Activated CD4-positive, alpha-beta T cell treated with anti-CD3 and anti-CD28 coated beads for 36 hours (primary cell): ENCODE results near the gene PROB1. TPM values are rescaled to one million over a fixed set of nuclear protein-coding genes. Genes with fewer than 3 reads are reported as not detected.
"Not testable (repeated sequence)": the region's sequence is repeated elsewhere in the genome, so short reads cannot be mapped to it uniquely, and the experiment has no call there.

Experiments used
- ATAC-seq: fragments of 200-7000 bp; cut with Tn5 transposase; one replicate; pipeline ENCODE4 v1.10.0; 2021; ENCODE audit warnings: mild to moderate bottlenecking, moderate library complexity
- CTCF ChIA-PET: fragments of 350-600 bp; sonication (Branson Sonifier 250); formaldehyde crosslinking; loops from one replicate; lab custom pipeline; 2021; ENCODE audit warnings: antibody characterized with exemption; lab: Charles Lee
- POLR2A ChIA-PET: fragments of 350-600 bp; sonication (Branson Sonifier 250); formaldehyde crosslinking; loops from one replicate; lab custom pipeline; 2021; ENCODE audit warnings: antibody characterized with exemption, inconsistent platforms; lab: Charles Lee
- DNase-seq: peaks from one replicate; pipeline ENCODE4 v3.0.0-alpha.2; 2020
- H3K27ac Mint-ChIP-seq: one replicate; pipeline ENCODE4 v1.8.0; 2021; ENCODE audit warnings: mixed read lengths
- H3K27me3 Mint-ChIP-seq: one replicate; pipeline ENCODE4 v1.8.0; 2021; ENCODE audit warnings: mixed read lengths
- H3K36me3 Mint-ChIP-seq: one replicate; pipeline ENCODE4 v1.8.0; 2021; ENCODE audit warnings: low read depth, mixed read lengths
- H3K4me1 Mint-ChIP-seq: one replicate; pipeline ENCODE4 v1.8.0; 2021; ENCODE audit warnings: mixed read lengths
- H3K4me3 Mint-ChIP-seq: one replicate; pipeline ENCODE4 v1.8.0; 2021; ENCODE audit warnings: mild to moderate bottlenecking, moderate library complexity, mixed read lengths
- H3K9me3 Mint-ChIP-seq: one replicate; pipeline ENCODE4 v1.8.0; 2021; ENCODE audit warnings: low read depth, mixed read lengths
- intact Hi-C, 2 experiments: fragments of 100-400 bp; cut with DNase I in 1 of 2; cut with micrococcal nuclease in 1 of 2; formaldehyde crosslinking; loops; one replicate each; pipeline versions ENCODE4 v1.14.2 to v1.15.1; 2022 to 2024; cut with DNase I, micrococcal nuclease
- total RNA-seq, 2 experiments: library from RNA; stranded (reverse); gene quantifications; one replicate each; pipeline ENCODE4 v1.2.3, GENCODE V29; 2021

Gene PROB1
- total RNA-seq, 2 experiments from 2014 or later = 3.2 TPM

- intact Hi-C loops, DNase-seq, H3K27me3 Mint-ChIP-seq, H3K27ac Mint-ChIP-seq, ATAC-seq, POLR2A ChIA-PET, H3K9me3 Mint-ChIP-seq, H3K36me3 Mint-ChIP-seq, H3K4me3 Mint-ChIP-seq: not testable (repeated sequence)
- peaks cover 55% of the 10 kb centered on the region for H3K4me1 Mint-ChIP-seq
- CTCF ChIA-PET = interaction anchor here (1.2 to 1.7 kb wide), 2 partner anchors 17 to 73 kb away, joined by 3 read pairs; partner anchors contain the start of gene SPATA24
These were observed 7.9 kb downstream of the PROB1 start for GRCh38 chr5:139386956-139387355.

GRCh38 chr5:139386050-139386438 lies 8.9 kb downstream of the PROB1 start:
- Mint-ChIP-seq H3K9me3 (no peaks in the 10 kb centered on the region), H3K4me1 (peaks cover 46% of the 10 kb centered on the region), H3K4me3 (no peak overlapping the region), H3K27ac (no peak overlapping the region), H3K27me3 (no peaks in the 10 kb centered on the region), H3K36me3 (no peaks in the 10 kb centered on the region)
- ChIA-PET CTCF (interaction anchor here (1.2 kb wide), 1 partner anchor 72 kb away, joined by 3 read pairs; no protein-coding TSS in a partner anchor), POLR2A (interaction anchor here (1.4 kb wide), 1 partner anchor 12 kb away, joined by 3 read pairs; no protein-coding TSS in a partner anchor)
- DNase-seq (no peak), ATAC-seq (no peak)
- intact Hi-C loops = no loop called here

- ChIA-PET POLR2A (interaction anchor here (0.6 to 1.4 kb wide), 2 partner anchors 11 to 38 kb away, joined by 3 to 5 read pairs; no protein-coding TSS in a partner anchor), CTCF (interaction anchor here (0.7 to 1.2 kb wide), 2 partner anchors 71 to 401 kb away, joined by 3 to 4 read pairs; no protein-coding TSS in a partner anchor)
- ATAC-seq (peak; percentile 11), DNase-seq (peak; percentile 46)
- no peaks in the 10 kb centered on the region for H3K27me3 Mint-ChIP-seq
- H3K27ac Mint-ChIP-seq = peak overlapping the region; percentile 82
- intact Hi-C loops = no loop called here
- H3K36me3 Mint-ChIP-seq = no peaks in the 10 kb centered on the region
- peaks cover 40% of the 10 kb centered on the region for H3K4me1 Mint-ChIP-seq
- H3K9me3 Mint-ChIP-seq = no peaks in the 10 kb centered on the region
- H3K4me3 Mint-ChIP-seq = peak overlapping the region; percentile 61
These were observed 9.5 kb downstream of the PROB1 start for GRCh38 chr5:139385061-139386049.

GRCh38 chr5:139384591-139385051 lies 10.3 kb downstream of the PROB1 start:
- no peak for ATAC-seq
- POLR2A ChIA-PET = interaction anchor here (1.4 kb wide), 1 partner anchor 11 kb away, joined by 3 read pairs; no protein-coding TSS in a partner anchor
- H3K27me3 Mint-ChIP-seq = no peaks in the 10 kb centered on the region
- intact Hi-C loops = no loop called here
- H3K4me1 Mint-ChIP-seq = peaks cover 32% of the 10 kb centered on the region
- no peaks in the 10 kb centered on the region for H3K9me3 Mint-ChIP-seq
- no peak for DNase-seq
- H3K36me3 Mint-ChIP-seq = no peaks in the 10 kb centered on the region
- H3K4me3 Mint-ChIP-seq = peak overlapping the region; percentile 61
- peak overlapping the region; percentile 58 for H3K27ac Mint-ChIP-seq
- CTCF ChIA-PET = interaction anchor here (0.7 kb wide), 1 partner anchor 402 kb away, joined by 4 read pairs; no protein-coding TSS in a partner anchor

GRCh38 chr5:139383993-139384590 lies 10.8 kb downstream of the PROB1 start:
- no peak for DNase-seq
- ChIA-PET CTCF (no interaction called here), POLR2A (no interaction called here)
- intact Hi-C loops = no loop called here
- ATAC-seq = no peak
- no peak overlapping the region for H3K4me3 Mint-ChIP-seq
- H3K4me1 Mint-ChIP-seq = peaks cover 27% of the 10 kb centered on the region
- H3K27ac Mint-ChIP-seq = peak overlapping the region; percentile 58
- H3K27me3 Mint-ChIP-seq = no peaks in the 10 kb centered on the region
- H3K9me3 Mint-ChIP-seq = no peaks in the 10 kb centered on the region
- no peaks in the 10 kb centered on the region for H3K36me3 Mint-ChIP-seq

GRCh38 chr5:139383275-139383992 lies 11.5 kb downstream of the PROB1 start, which contains the start of gene SLC23A1:
TSS of gene SLC23A1 (minus strand) at chr5:139383297. CDS start at chr5:139383253, 44 bp downstream.
- intact Hi-C loops = no loop called here
- H3K36me3 Mint-ChIP-seq = no peaks in the 10 kb centered on the region
- POLR2A ChIA-PET = no interaction called here
- no peak within 1 kb of the TSS for H3K4me3 Mint-ChIP-seq
- no peaks in the 10 kb centered on the region for H3K9me3 Mint-ChIP-seq
- H3K4me1 Mint-ChIP-seq = peaks cover 23% of the 10 kb centered on the region
- ATAC-seq = no peak
- no peak for DNase-seq
- H3K27me3 Mint-ChIP-seq = no peaks in the 10 kb centered on the region
- CTCF ChIA-PET = no interaction called here
- H3K27ac Mint-ChIP-seq = no peak within 1 kb of the TSS

- intact Hi-C loops = no loop called here
- no peak overlapping the region for H3K27ac Mint-ChIP-seq
- ATAC-seq (no peak), DNase-seq (no peak)
- no peaks in the 10 kb centered on the region for H3K36me3 Mint-ChIP-seq
- no peaks in the 10 kb centered on the region for H3K9me3 Mint-ChIP-seq
- ChIA-PET POLR2A (no interaction called here), CTCF (no interaction called here)
- no peak overlapping the region for H3K4me3 Mint-ChIP-seq
- peaks cover 23% of the 10 kb centered on the region for H3K4me1 Mint-ChIP-seq
- H3K27me3 Mint-ChIP-seq = no peaks in the 10 kb centered on the region
These were observed 12.1 kb downstream of the PROB1 start for GRCh38 chr5:139382807-139383206.

- intact Hi-C loops = no loop called here
- DNase-seq (no peak), ATAC-seq (no peak)
- ChIA-PET POLR2A (no interaction called here), CTCF (interaction anchor here (0.8 kb wide), 1 partner anchor 115 kb away, joined by 5 read pairs; no protein-coding TSS in a partner anchor)
- peaks cover 2% of the 10 kb centered on the region for H3K36me3 Mint-ChIP-seq
- no peaks in the 10 kb centered on the region for H3K9me3 Mint-ChIP-seq
- peaks cover 23% of the 10 kb centered on the region for H3K4me1 Mint-ChIP-seq
- no peak overlapping the region for H3K4me3 Mint-ChIP-seq
- no peaks in the 10 kb centered on the region for H3K27me3 Mint-ChIP-seq
- no peak overlapping the region for H3K27ac Mint-ChIP-seq
These were observed 12.8 kb downstream of the PROB1 start for GRCh38 chr5:139381837-139382761.

GRCh38 chr5:139379626-139380449 lies 15.1 kb downstream of the PROB1 start:
- no peak overlapping the region for H3K4me3 Mint-ChIP-seq
- H3K27ac Mint-ChIP-seq = no peak overlapping the region
- H3K27me3 Mint-ChIP-seq = no peaks in the 10 kb centered on the region
- peaks cover 7% of the 10 kb centered on the region for H3K4me1 Mint-ChIP-seq
- ChIA-PET POLR2A (interaction anchor here (0.6 kb wide), 1 partner anchor 35 kb away, joined by 3 read pairs; no protein-coding TSS in a partner anchor), CTCF (no interaction called here)
- H3K36me3 Mint-ChIP-seq = peaks cover 2% of the 10 kb centered on the region
- ATAC-seq = no peak
- no peak for DNase-seq
- no peaks in the 10 kb centered on the region for H3K9me3 Mint-ChIP-seq
- intact Hi-C loops = no loop called here
